DOHH2 (cell line): ENCODE results near the gene RAB3B.

Source experiments
- EZH2phosphoT487 ChIP-seq: fragments of 200-600 bp; sonication (generic); IDR thresholded peaks from 2 replicates; pipeline ENCODE4 v1.6.1; 2017; ENCODE audit warnings: borderline replicate concordance, mild to moderate bottlenecking, antibody characterized with exemption, low read length, moderate library complexity, mixed read lengths
- TF ChIP-seq, protein P1 (sequence below): fragments of 200-600 bp; sonication (generic); IDR thresholded peaks from one replicate; pipeline ENCODE4 v1.5.1; 2014; ENCODE audit warnings: antibody characterized with exemption, mild to moderate bottlenecking, low read depth, low read length; ENCODE audit not compliant: poor library complexity, severe bottlenecking

DNA sequence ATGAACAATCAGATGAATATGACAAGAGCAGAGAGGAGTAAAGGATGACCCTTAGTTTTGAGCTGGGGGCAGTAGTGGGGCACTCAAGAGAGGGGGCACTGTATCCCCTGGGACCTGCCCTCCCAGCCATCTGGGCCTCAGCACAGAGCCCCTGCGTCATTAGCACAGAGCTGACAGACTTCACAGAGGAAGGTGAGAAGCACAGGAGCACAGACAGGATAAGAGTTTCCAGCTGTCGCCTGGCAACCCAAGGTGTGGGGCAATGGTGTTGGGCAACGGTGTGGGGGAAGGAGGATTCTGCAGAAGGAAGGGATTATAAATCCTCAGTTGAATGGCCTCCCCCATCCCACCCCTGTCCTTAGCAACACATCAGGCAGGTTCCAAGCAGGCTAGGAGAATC lies 30.2 kb downstream of the RAB3B start:
- TF ChIP-seq, protein P1, sequence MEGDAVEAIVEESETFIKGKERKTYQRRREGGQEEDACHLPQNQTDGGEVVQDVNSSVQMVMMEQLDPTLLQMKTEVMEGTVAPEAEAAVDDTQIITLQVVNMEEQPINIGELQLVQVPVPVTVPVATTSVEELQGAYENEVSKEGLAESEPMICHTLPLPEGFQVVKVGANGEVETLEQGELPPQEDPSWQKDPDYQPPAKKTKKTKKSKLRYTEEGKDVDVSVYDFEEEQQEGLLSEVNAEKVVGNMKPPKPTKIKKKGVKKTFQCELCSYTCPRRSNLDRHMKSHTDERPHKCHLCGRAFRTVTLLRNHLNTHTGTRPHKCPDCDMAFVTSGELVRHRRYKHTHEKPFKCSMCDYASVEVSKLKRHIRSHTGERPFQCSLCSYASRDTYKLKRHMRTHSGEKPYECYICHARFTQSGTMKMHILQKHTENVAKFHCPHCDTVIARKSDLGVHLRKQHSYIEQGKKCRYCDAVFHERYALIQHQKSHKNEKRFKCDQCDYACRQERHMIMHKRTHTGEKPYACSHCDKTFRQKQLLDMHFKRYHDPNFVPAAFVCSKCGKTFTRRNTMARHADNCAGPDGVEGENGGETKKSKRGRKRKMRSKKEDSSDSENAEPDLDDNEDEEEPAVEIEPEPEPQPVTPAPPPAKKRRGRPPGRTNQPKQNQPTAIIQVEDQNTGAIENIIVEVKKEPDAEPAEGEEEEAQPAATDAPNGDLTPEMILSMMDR: no peak
- TF ChIP-seq EZH2phosphoT487: no peak
